Measurements from ENCODE around the gene CCDC24.

GRCh38 chr1:43992232-43992995 is 1.0 kb downstream of the CCDC24 start:
- no peak for TF ChIP-seq CTCF (IDR thresholded peaks at IDR 0.05; ENCODE audit: low read length)
- no peak for TF ChIP-seq EZH2 (IDR thresholded peaks at IDR 0.05; ENCODE audit: borderline replicate concordance, low read length)
